T-cell (primary cell): ENCODE measurements around the gene PLEKHA7. TPM values are rescaled to one million over a fixed set of nuclear protein-coding genes. Genes with fewer than 3 reads are reported as not detected.

Experiments
- ATAC-seq, 4 experiments: fragments of 200-7000 bp in 3 of 4; fragments of 150-1000 bp in 1 of 4; cut with Tn5 transposase; replicated peaks in 1 of 4; 1 replicate in 3 of 4; 2 replicates in 1 of 4; pipeline ENCODE4 v1.10.0; 2021; ENCODE audit warnings: moderate library complexity in 3 of 4, mild to moderate bottlenecking in 2 of 4, moderate number of reproducible peaks in 1 of 4
- CTCF ChIA-PET, 2 donors: fragments of 300-600 bp; sonication (Branson Sonifier 250); formaldehyde crosslinking; loops; one replicate each; lab custom pipeline; 2022; ENCODE audit warnings: antibody characterized with exemption in 2 of 2; lab: Charles Lee
- POLR2A ChIA-PET, 2 donors: fragments of 300-600 bp; sonication (Branson Sonifier 250); formaldehyde crosslinking; loops; one replicate each; lab custom pipeline; 2022; ENCODE audit warnings: antibody characterized with exemption in 2 of 2; lab: Charles Lee
- DNase-seq, 35 experiments: peaks; one replicate each; pipeline versions ENCODE4 v3.0.0 to v3.0.0-alpha.2; 2013 to 2023
- H3K27ac ChIP-seq: one replicate; pipeline ENCODE4 v1.5.1; 2013; ENCODE audit warnings: low read length
- H3K27me3 ChIP-seq, 2 experiments: replicated peaks in 1 of 2; 1 replicate in 1 of 2; 2 replicates in 1 of 2; pipeline versions ENCODE4 v1.6.1 to v1.7.0; 2013; ENCODE audit warnings: low read length in 1 of 2, mixed read lengths in 1 of 2; ENCODE audit not compliant: control insufficient read depth in 2 of 2, insufficient read depth in 2 of 2; ENCODE audit errors: extremely low read depth in 1 of 2
- H3K36me3 ChIP-seq, 2 donors: 1 replicate in 1 of 2; 2 replicates in 1 of 2; pipeline versions ENCODE4 v1.6.1 to v1.7.0; 2013; ENCODE audit warnings: low read length in 1 of 2; ENCODE audit not compliant: control insufficient read depth in 2 of 2, insufficient read depth in 1 of 2; ENCODE audit errors: extremely low read depth in 1 of 2
- H3K4me1 ChIP-seq, 2 experiments: 1 replicate in 1 of 2; 2 replicates in 1 of 2; pipeline versions ENCODE4 v1.6.1 to v1.7.0; 2013; ENCODE audit warnings: low read length in 2 of 2, mixed read lengths in 1 of 2; ENCODE audit not compliant: insufficient read depth in 2 of 2, control insufficient read depth in 1 of 2; ENCODE audit errors: extremely low read depth in 1 of 2
- H3K4me3 ChIP-seq, 2 donors: 1 replicate in 1 of 2; 2 replicates in 1 of 2; pipeline versions ENCODE4 v1.5.1 to v1.7.0; 2013; ENCODE audit warnings: mild to moderate bottlenecking in 2 of 2, low read length in 1 of 2, moderate library complexity in 1 of 2; ENCODE audit not compliant: control insufficient read depth in 1 of 2; ENCODE audit errors: extremely low read depth in 1 of 2
- H3K9me3 ChIP-seq: 2 replicates; pipeline ENCODE4 v1.7.0; 2013
- H3K27ac Mint-ChIP-seq, 2 donors: one replicate each; pipeline ENCODE4 v1.8.0; 2020 to 2021; ENCODE audit warnings: mild to moderate bottlenecking in 2 of 2, mixed read lengths in 2 of 2
- H3K27me3 Mint-ChIP-seq, 2 donors: one replicate each; pipeline ENCODE4 v1.8.0; 2021 to 2022; ENCODE audit warnings: mixed read lengths in 2 of 2
- H3K36me3 Mint-ChIP-seq: one replicate; pipeline ENCODE4 v1.8.0; 2021; ENCODE audit warnings: mixed read lengths
- H3K4me1 Mint-ChIP-seq, 3 donors: one replicate each; pipeline ENCODE4 v1.8.0; 2020 to 2022; ENCODE audit warnings: mixed read lengths in 3 of 3, mild to moderate bottlenecking in 1 of 3
- H3K4me3 Mint-ChIP-seq, 3 donors: one replicate each; pipeline ENCODE4 v1.8.0; 2020 to 2022; ENCODE audit warnings: mild to moderate bottlenecking in 3 of 3, mixed read lengths in 3 of 3, moderate library complexity in 3 of 3
- H3K9me3 Mint-ChIP-seq, 3 donors: one replicate each; pipeline ENCODE4 v1.8.0; 2020 to 2022; ENCODE audit warnings: mixed read lengths in 3 of 3
- WGBS: methylation state at CpG from one replicate; pipeline ENCODE4 v1.1.5; 2013; ENCODE audit warnings: missing lambda C conversion rate; ENCODE audit not compliant: insufficient coverage; 5-methylcytosine and 5-hydroxymethylcytosine counted together
- total RNA-seq, 35 experiments: library from RNA in 6 of 35; stranded (reverse) in 6 of 35; fragments of 120-200 nt in 1 of 35; gene quantifications; one replicate each; pipeline versions ENCODE4 v1.2.1 to v1.2.4 and lab custom pipeline; 2013 to 2026

PLEKHA7 gene
- total RNA-seq, 5 donors from 2014 or later (not counting 1 experiment from before 2014, with no cell fraction given) = 4.8 to 8.8 (median 5.8) TPM

DNA sequence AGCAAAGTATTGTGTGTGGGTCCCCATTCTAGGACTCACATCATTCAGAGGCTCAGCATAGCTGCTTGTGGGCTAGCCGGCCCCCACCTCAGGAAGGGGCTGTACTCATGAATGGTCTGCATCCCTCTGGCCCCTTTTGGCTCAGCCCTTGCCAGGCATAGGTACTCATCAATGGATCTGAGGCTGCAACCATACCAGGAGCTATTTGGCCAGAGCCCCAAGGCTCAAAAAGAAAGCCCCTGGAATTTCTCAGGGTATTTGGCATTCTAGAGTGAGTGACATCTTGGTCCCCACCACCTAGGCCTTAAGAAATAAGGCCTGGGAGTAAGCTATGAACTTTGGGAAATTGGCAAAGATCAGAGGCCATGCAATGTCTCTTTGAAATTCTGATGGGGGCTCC is 38.3 kb downstream of the PLEKHA7 start:
- no peak for DNase-seq
- Histone ChIP-seq H3K27me3 (no peaks in the 10 kb centered on the region), H3K36me3 (no peaks in the 10 kb centered on the region), H3K4me3 (no peak overlapping the region), H3K4me1 (no peaks in the 10 kb centered on the region), H3K9me3 (no peaks in the 10 kb centered on the region), H3K27ac (no peak overlapping the region)
- Mint-ChIP-seq H3K36me3 (peaks cover 5% of the 10 kb centered on the region), H3K4me3 (no peak overlapping the region), H3K4me1 (no peaks in the 10 kb centered on the region), H3K27ac (no peak overlapping the region), H3K9me3 (no peaks in the 10 kb centered on the region), H3K27me3 (no peaks in the 10 kb centered on the region)
- ChIA-PET POLR2A (no interaction called here), CTCF (no interaction called here)
- no peak for ATAC-seq
- WGBS = 100% methylated on average over 1 of the region's 1 CpG

DNA sequence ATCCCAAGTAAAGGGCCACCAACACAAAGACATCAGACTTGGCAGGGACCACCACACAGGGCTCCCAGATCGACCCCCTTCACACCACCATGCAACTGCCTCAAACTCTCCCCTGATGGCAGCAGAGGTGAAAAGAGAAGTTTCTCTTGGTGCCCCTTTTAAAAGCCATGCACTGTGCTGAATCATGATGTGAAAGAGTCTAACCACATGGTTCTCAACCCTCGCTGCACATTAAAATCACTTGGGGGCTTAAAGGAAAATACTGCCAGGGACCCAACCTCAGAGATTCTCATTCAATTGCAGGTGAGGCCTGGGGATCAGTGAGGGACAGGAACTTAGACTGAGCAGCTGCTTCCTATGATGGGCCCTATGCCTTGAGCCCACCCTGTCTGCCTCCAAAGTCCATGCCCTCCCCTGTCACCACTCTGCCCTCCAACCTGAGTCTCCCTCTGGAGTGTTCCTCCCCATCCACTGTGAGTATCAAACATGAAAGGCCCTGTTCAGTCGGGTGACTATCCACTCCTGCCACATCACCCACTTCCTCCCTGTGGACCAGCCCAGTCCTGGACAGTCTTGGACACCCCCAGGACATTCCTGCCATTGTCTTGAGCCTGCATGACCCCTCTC is 40.8 kb downstream of the PLEKHA7 start:
- H3K9me3 Mint-ChIP-seq = no peaks in the 10 kb centered on the region
- DNase-seq = no peak

DNA sequence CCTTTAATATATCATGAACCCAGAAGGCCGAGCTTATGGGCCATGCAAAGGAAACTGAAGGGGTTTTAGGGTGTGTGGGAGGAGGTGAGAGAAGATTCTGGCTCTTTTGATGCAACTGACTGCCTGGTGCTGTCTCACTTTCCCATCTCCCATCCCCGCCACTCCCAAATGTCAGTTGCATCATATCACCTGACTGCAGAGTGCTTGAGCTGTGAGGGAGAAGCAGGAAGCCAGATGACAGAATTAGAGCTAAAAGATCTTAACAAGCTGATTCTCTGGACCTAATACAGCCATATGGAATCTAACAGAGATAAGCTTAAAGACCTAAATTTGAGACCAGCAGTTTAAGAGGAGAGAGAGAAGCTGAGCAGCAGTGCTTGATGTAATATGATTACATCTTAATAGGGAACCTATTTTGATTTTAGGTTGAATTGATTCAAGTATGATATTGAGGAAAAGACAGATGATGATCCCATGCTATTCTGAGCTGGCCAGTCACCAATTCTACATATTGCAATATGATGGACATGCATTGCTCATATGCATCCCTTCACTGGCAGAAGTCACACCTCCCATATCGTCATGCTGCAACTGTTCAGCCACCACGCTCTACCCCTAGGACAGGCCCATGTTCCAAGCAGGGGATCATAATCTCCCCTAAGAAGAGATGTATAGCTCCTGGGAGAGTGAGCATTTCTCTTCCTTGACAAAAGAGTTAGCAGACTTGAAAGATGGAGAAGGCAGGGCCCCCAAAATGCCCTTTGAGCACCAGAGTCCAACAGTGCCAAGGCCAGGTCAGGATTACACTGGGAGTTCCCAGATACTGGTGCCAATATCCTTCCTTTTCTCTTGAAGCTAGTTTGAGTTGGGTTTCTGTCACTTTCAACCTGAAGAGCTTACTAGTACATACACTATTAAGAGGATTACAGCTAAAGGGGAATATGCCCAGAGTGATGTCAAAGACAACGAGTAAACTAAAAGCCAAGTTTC is 44.9 kb downstream of the PLEKHA7 start:
- CTCF ChIA-PET = interaction anchor here in 1 of 2 donors (0.5 kb wide), 1 partner anchor 171 kb away, joined by 6 read pairs; no protein-coding TSS in a partner anchor
- Mint-ChIP-seq H3K4me1 (peaks cover 0 to 2% (median 0%) of the 10 kb centered on the region in 3 donors), H3K27ac (no peak overlapping the region), H3K4me3 (no peak overlapping the region), H3K27me3 (no peaks in the 10 kb centered on the region), H3K9me3 (no peaks in the 10 kb centered on the region), H3K36me3 (peaks cover 3% of the 10 kb centered on the region)
- Histone ChIP-seq H3K4me1 (no peaks in the 10 kb centered on the region), H3K4me3 (no peak overlapping the region), H3K27me3 (no peaks in the 10 kb centered on the region), H3K36me3 (no peaks in the 10 kb centered on the region), H3K9me3 (no peaks in the 10 kb centered on the region), H3K27ac (no peak overlapping the region)
- WGBS = no CpG with 5 or more reads among the region's 5 CpGs
- POLR2A ChIA-PET = no interaction called here
- no peak for DNase-seq
- no peak for ATAC-seq

More for the DNA sequence above, 40.8 kb downstream of the PLEKHA7 start:
- Mint-ChIP-seq H3K4me1 (peaks cover 0 to 2% (median 0%) of the 10 kb centered on the region in 3 donors), H3K4me3 (no peak overlapping the region), H3K36me3 (no peaks in the 10 kb centered on the region), H3K27ac (no peak overlapping the region), H3K27me3 (no peaks in the 10 kb centered on the region)
- POLR2A ChIA-PET = no interaction called here
- H3K36me3 ChIP-seq = no peaks in the 10 kb centered on the region
- no peaks in the 10 kb centered on the region for H3K9me3 ChIP-seq
- H3K27ac ChIP-seq = no peak overlapping the region
- no peaks in the 10 kb centered on the region for H3K27me3 ChIP-seq
- no CpG with 5 or more reads among the region's 3 CpGs for WGBS
- H3K4me1 ChIP-seq = no peaks in the 10 kb centered on the region
- H3K4me3 ChIP-seq = no peak overlapping the region
- ATAC-seq = no peak
- CTCF ChIA-PET = no interaction called here

DNA sequence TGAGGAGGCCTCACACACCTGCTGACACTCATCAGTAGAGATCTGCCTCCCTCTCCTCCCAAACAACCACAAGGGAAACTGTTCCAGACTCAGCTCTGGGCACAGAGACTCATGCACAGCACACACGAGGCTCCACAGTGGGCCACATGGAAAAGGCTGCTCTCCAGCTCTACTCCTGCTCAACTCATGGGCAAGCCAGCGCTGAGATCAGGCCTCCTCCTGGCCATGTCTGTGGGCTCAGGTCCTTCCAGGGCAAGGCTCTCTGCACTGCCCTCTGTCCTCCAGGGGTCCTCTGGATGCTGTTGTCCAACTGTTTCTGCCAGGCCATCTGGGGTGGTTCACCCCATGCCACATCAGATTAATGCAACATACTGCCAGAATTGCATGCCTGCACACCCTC is 46.0 kb downstream of the PLEKHA7 start:
- peaks cover 3% of the 10 kb centered on the region for H3K36me3 Mint-ChIP-seq
- 77% methylated on average over 2 of the region's 2 CpGs for WGBS
- no peak overlapping the region for H3K4me3 ChIP-seq
- H3K4me1 ChIP-seq = no peaks in the 10 kb centered on the region
- DNase-seq (no peak), ATAC-seq (peak in 1 of 4 experiments; percentile 17)
- H3K9me3 ChIP-seq = no peaks in the 10 kb centered on the region
- ChIA-PET CTCF (no interaction called here), POLR2A (no interaction called here)
- H3K27ac ChIP-seq = no peak overlapping the region
- H3K27me3 ChIP-seq = no peaks in the 10 kb centered on the region
- no peaks in the 10 kb centered on the region for H3K27me3 Mint-ChIP-seq
- H3K27ac Mint-ChIP-seq = no peak overlapping the region
- no peak overlapping the region for H3K4me3 Mint-ChIP-seq
- no peaks in the 10 kb centered on the region for H3K9me3 Mint-ChIP-seq
- H3K4me1 Mint-ChIP-seq = peaks cover 0 to 2% (median 0%) of the 10 kb centered on the region in 3 donors
- H3K36me3 ChIP-seq = no peaks in the 10 kb centered on the region

DNA sequence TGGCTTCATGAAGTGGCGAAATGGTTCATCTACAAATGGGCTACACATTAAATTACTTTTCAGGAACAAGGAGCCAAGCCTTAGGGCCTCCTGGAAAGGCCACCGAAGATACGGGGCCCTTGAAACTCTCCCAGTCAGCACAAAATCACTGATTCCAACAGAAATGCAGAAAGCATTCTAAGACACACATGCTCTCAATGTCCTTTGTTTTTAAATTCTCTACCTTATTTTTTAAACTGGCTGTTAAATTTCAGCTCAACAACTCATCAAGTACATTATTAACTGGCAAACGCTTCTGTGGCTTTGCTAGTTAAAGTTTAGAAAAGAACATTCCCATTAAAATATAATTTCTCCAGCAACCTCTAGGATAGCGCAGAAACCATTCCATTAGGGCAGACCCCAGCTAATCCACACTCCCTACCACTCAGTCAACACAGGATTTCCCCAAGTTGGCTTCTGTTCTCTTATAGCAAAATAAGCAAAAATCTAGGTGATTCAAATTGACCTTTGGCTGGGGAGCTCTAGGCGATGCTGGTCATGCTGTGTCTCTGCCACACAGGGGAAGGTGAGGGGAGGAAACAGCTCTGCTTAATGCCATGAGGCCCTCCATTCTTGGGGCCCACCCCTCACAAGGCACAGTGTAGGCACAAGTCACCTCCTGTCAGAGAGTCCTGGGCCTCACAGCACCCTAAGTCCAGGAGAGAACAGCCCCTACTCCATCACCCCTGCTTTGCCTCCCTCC is 47.1 kb downstream of the PLEKHA7 start:
- no peaks in the 10 kb centered on the region for H3K4me1 ChIP-seq
- Mint-ChIP-seq H3K9me3 (no peaks in the 10 kb centered on the region), H3K27me3 (no peaks in the 10 kb centered on the region), H3K36me3 (peaks cover 3% of the 10 kb centered on the region), H3K27ac (no peak overlapping the region), H3K4me1 (peaks cover 0 to 8% (median 2%) of the 10 kb centered on the region in 3 donors), H3K4me3 (no peak overlapping the region)
- POLR2A ChIA-PET = interaction anchor here in 1 of 2 donors (0.5 kb wide), 1 partner anchor 72 kb away, joined by 3 read pairs; no protein-coding TSS in a partner anchor
- CTCF ChIA-PET = no interaction called here
- 95% methylated on average over 4 of the region's 6 CpGs for WGBS
- H3K27ac ChIP-seq = no peak overlapping the region
- no peaks in the 10 kb centered on the region for H3K9me3 ChIP-seq
- DNase-seq (no peak), ATAC-seq (no peak)
- H3K36me3 ChIP-seq = no peaks in the 10 kb centered on the region
- no peak overlapping the region for H3K4me3 ChIP-seq
- H3K27me3 ChIP-seq = no peaks in the 10 kb centered on the region

DNA sequence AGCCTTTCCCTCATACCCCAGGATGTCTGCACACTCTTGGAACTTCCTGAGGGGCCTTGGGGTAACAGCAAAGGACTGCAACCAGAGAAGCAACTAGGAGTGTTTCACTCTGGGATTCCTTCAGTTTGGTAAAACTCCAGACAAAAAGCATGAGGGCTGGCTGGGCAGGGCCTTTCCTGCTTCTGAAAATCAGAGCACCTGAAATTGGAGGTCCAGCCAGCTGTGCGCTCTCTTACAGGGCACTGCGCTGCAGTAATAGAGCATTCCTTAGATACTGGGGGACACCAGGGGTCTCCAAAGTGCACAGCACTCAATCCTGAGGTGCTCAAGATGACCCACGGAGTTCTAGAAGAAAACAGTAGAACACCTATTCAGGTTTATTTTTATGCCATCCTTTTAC is 49.7 kb downstream of the PLEKHA7 start:
- H3K9me3 Mint-ChIP-seq = no peaks in the 10 kb centered on the region
- Histone ChIP-seq H3K27me3 (no peaks in the 10 kb centered on the region), H3K27ac (no peak overlapping the region), H3K36me3 (no peaks in the 10 kb centered on the region), H3K4me1 (no peaks in the 10 kb centered on the region), H3K4me3 (no peak overlapping the region), H3K9me3 (no peaks in the 10 kb centered on the region)
- H3K36me3 Mint-ChIP-seq = peaks cover 3% of the 10 kb centered on the region
- no peak for ATAC-seq
- H3K4me1 Mint-ChIP-seq = peaks cover 0 to 8% (median 2%) of the 10 kb centered on the region in 3 donors
- H3K27me3 Mint-ChIP-seq = no peaks in the 10 kb centered on the region
- CTCF ChIA-PET = no interaction called here
- 100% methylated on average over 2 of the region's 3 CpGs for WGBS
- no peak for DNase-seq
- H3K27ac Mint-ChIP-seq = no peak overlapping the region
- H3K4me3 Mint-ChIP-seq = no peak overlapping the region
- POLR2A ChIA-PET = no interaction called here
